HepG2 (cell line): ENCODE data around the gene CD44. TPM values are rescaled to one million over a fixed set of nuclear protein-coding genes. Genes with fewer than 3 reads are reported as not detected.

ENCODE experiments used
- ATAC-seq: fragments of 200-7000 bp; cut with Tn5 transposase; 3 replicates; pipeline ENCODE4 v1.9.1; 2020; ENCODE audit warnings: mild to moderate bottlenecking, moderate library complexity
- BruUV-seq: library from RNA; stranded (reverse); fragments of 400-500 nt; replicated peaks from 2 replicates; lab custom pipeline; 2021; lab: Mats Ljungman, UMichigan
- CTCF ChIA-PET: fragments of 300-600 bp; formaldehyde crosslinking; extraction: SDS; loops from one replicate; lab custom pipeline; 2021; ENCODE audit warnings: low total read pairs, inconsistent platforms, low intra/inter-chr PET ratio; lab: Yijun Ruan, JAX
- POLR2A ChIA-PET: fragments of 350-600 bp; sonication (Branson Sonifier 250); formaldehyde crosslinking; loops from one replicate; lab custom pipeline; 2020; ENCODE audit warnings: antibody characterized with exemption, inconsistent platforms; lab: Yijun Ruan, JAX
- DNase-seq: peaks from one replicate; pipeline ENCODE4 v3.0.0-alpha.2; 2015; ENCODE audit warnings: low spot score
- FAIRE-seq: peaks from 3 replicates; lab custom pipeline; 2011; peaks lifted over from hg19 to GRCh38; lab: Jason Lieb, UNC
- H2AFZ ChIP-seq: one replicate; pipeline ENCODE4 v1.6.1; 2011; ENCODE audit warnings: low read length, inconsistent platforms
- H3K27ac ChIP-seq: fragments of 300-600 bp; 3 replicates; pipeline ENCODE4 v1.8.0; 2011; ENCODE audit warnings: mixed run types, mild to moderate bottlenecking, mixed read lengths, low read length, inconsistent platforms; ENCODE audit not compliant: insufficient read depth; ENCODE audit errors: extremely low read length
- H3K27me3 ChIP-seq, 2 experiments: fragments of 200-600 bp in 1 of 2; 2 replicates in 1 of 2; 3 replicates in 1 of 2; pipeline versions ENCODE4 v1.6.0 to v1.8.0; 2011; ENCODE audit warnings: low read length in 2 of 2, mild to moderate bottlenecking in 2 of 2, moderate library complexity in 2 of 2, inconsistent platforms in 1 of 2; ENCODE audit not compliant: insufficient read depth in 2 of 2, control insufficient read depth in 1 of 2
- H3K36me3 ChIP-seq, 2 experiments: fragments of 200-600 bp in 1 of 2; replicated peaks in 1 of 2; 2 replicates in 1 of 2; 3 replicates in 1 of 2; pipeline versions ENCODE4 v1.5.1 to v1.8.0; 2011; ENCODE audit warnings: low read length in 2 of 2, inconsistent platforms in 1 of 2; ENCODE audit not compliant: insufficient read depth in 2 of 2, control insufficient read depth in 1 of 2
- H3K4me1 ChIP-seq: 2 replicates; pipeline ENCODE4 v1.5.1; 2012; ENCODE audit warnings: low read length, inconsistent platforms; ENCODE audit not compliant: insufficient read depth
- H3K4me2 ChIP-seq: 2 replicates; pipeline ENCODE4 v1.6.0; 2011; ENCODE audit warnings: low read depth, low read length, inconsistent platforms
- H3K4me3 ChIP-seq, 3 experiments: fragments of 200-600 bp in 1 of 3; sonication (generic), shearing (Covaris generic) in 1 of 3; replicated peaks in 1 of 3; 2 replicates each; pipeline ENCODE4 v1.5.1; 2011 to 2016; ENCODE audit warnings: low read length in 3 of 3, inconsistent platforms in 2 of 3, low read depth in 2 of 3, mild to moderate bottlenecking in 2 of 3, control low read depth in 1 of 3, mixed read lengths in 1 of 3; ENCODE audit not compliant: insufficient read depth in 1 of 3
- H3K79me2 ChIP-seq: one replicate; pipeline ENCODE4 v1.6.1; 2011; ENCODE audit warnings: low read length, inconsistent platforms; ENCODE audit not compliant: insufficient read depth
- H3K9ac ChIP-seq: 2 replicates; pipeline ENCODE4 v1.6.0; 2011; ENCODE audit warnings: mild to moderate bottlenecking, low read depth, low read length, inconsistent platforms; ENCODE audit not compliant: insufficient read depth
- H3K9me3 ChIP-seq: 2 replicates; pipeline ENCODE4 v1.5.1; 2012; ENCODE audit warnings: mild to moderate bottlenecking, low read length
- H4K20me1 ChIP-seq: 2 replicates; pipeline ENCODE4 v1.6.0; 2011; ENCODE audit warnings: inconsistent platforms, mild to moderate bottlenecking, low read length, moderate library complexity; ENCODE audit not compliant: insufficient read depth
- AGO2 ChIP-seq: fragments of 200-400 bp; formaldehyde crosslinking; optimal IDR thresholded peaks from 2 replicates; pipeline ENCODE3; 2017; ENCODE audit warnings: mild to moderate bottlenecking, low read depth, low read length, moderate library complexity
- BATF2 ChIP-seq: sonication (generic); formaldehyde crosslinking; IDR thresholded peaks from 2 replicates; pipeline ENCODE4 v1.8.0; 2022; ENCODE audit warnings: mild to moderate bottlenecking, missing genetic modification reagents, moderate library complexity
- EP300 ChIP-seq, 3 experiments: sonication (generic) in 1 of 3; formaldehyde crosslinking in 1 of 3; IDR thresholded peaks; 2 replicates each; pipeline versions ENCODE4 v1.5.1 to v1.6.1; 2011 to 2020; ENCODE audit warnings: low read depth in 2 of 3, low read length in 2 of 3, borderline replicate concordance in 1 of 3, improper control_type of control experiment in 1 of 3, mild to moderate bottlenecking in 1 of 3, missing genetic modification reagents in 1 of 3, moderate library complexity in 1 of 3
- HMG20B ChIP-seq: conservative IDR thresholded peaks from 2 replicates; pipeline ENCODE4 v1.6.1; 2016; ENCODE audit warnings: missing genetic modification reagents, missing compliant biosample characterization
- PHF8 ChIP-seq: sonication (generic); formaldehyde crosslinking; IDR thresholded peaks from 2 replicates; pipeline ENCODE4 v1.5.0; 2020; ENCODE audit warnings: missing genetic modification reagents
- TBX2 ChIP-seq: sonication (generic); formaldehyde crosslinking; IDR thresholded peaks from 2 replicates; pipeline ENCODE4 v1.5.0; 2020; ENCODE audit warnings: missing genetic modification reagents, mild to moderate bottlenecking, borderline replicate concordance
- ZBTB7A ChIP-seq: sonication (generic); formaldehyde crosslinking; IDR thresholded peaks from 2 replicates; pipeline ENCODE4 v1.8.0; 2022; ENCODE audit warnings: mild to moderate bottlenecking, missing genetic modification reagents
- ZFP36 ChIP-seq: fragments of 150-350 bp; IDR thresholded peaks from 2 replicates; pipeline ENCODE4 v1.6.1; 2018; ENCODE audit warnings: borderline replicate concordance, low read length, low read depth; ENCODE audit not compliant: partially characterized antibody
- ZNF101 ChIP-seq: sonication (generic); formaldehyde crosslinking; IDR thresholded peaks from 2 replicates; pipeline ENCODE4 v1.4.0; 2020; ENCODE audit warnings: mild to moderate bottlenecking, low read depth, missing genetic modification reagents, borderline replicate concordance
- ZNF235 ChIP-seq: sonication (generic); formaldehyde crosslinking; IDR thresholded peaks from 2 replicates; pipeline ENCODE4 v1.8.1; 2023; ENCODE audit warnings: mild to moderate bottlenecking, missing genetic modification reagents, borderline replicate concordance
- ZNF30 ChIP-seq: sonication (generic); formaldehyde crosslinking; IDR thresholded peaks from 2 replicates; pipeline ENCODE4 v1.5.0; 2020; ENCODE audit warnings: mild to moderate bottlenecking, missing genetic modification reagents
- ZNF383 ChIP-seq: sonication (generic); formaldehyde crosslinking; IDR thresholded peaks from 2 replicates; pipeline ENCODE4 v1.4.0; 2020; ENCODE audit warnings: missing genetic modification reagents, mild to moderate bottlenecking, borderline replicate concordance
- ZNF468 ChIP-seq: sonication (generic); formaldehyde crosslinking; IDR thresholded peaks from 2 replicates; pipeline ENCODE4 v1.8.0; 2022; ENCODE audit warnings: mild to moderate bottlenecking, moderate library complexity, missing genetic modification reagents
- ZNF580 ChIP-seq: IDR thresholded peaks from 2 replicates; pipeline ENCODE4 v1.6.1; 2016; ENCODE audit warnings: low read depth, borderline replicate concordance
- ZNF678 ChIP-seq: sonication (generic); formaldehyde crosslinking; IDR thresholded peaks from 2 replicates; pipeline ENCODE4 v1.4.0; 2020; ENCODE audit warnings: mild to moderate bottlenecking, missing genetic modification reagents
- ZNF850 ChIP-seq: sonication (generic); formaldehyde crosslinking; conservative IDR thresholded peaks from 2 replicates; pipeline ENCODE4 v1.9.0; 2021; ENCODE audit warnings: mild to moderate bottlenecking, missing genetic modification reagents
- ZSCAN31 ChIP-seq: sonication (generic); formaldehyde crosslinking; IDR thresholded peaks from 2 replicates; pipeline ENCODE4 v1.5.0; 2020; ENCODE audit warnings: low read depth, mild to moderate bottlenecking, missing genetic modification reagents
- ZXDC ChIP-seq: sonication (generic); formaldehyde crosslinking; IDR thresholded peaks from 2 replicates; pipeline ENCODE4 v1.5.0; 2020; ENCODE audit warnings: mild to moderate bottlenecking, missing genetic modification reagents
- WGBS: methylation state at CpG from one replicate; pipeline ENCODE4 v1.1.6; 2017; ENCODE audit warnings: low lambda C conversion rate; 5-methylcytosine and 5-hydroxymethylcytosine counted together
- in situ Hi-C: cut with HindIII; loops from 2 replicates; pipeline ENCODE4 v1.10.0; 2017; ENCODE audit warnings: low pct_unique_long_range_greater_than_20kb; ENCODE audit not compliant: extremely low pct_ligation_motif_present
- intact Hi-C: fragments of 100-400 bp; cut with micrococcal nuclease; formaldehyde crosslinking; loops from one replicate; pipeline ENCODE4 v1.10.0; 2022; ENCODE audit not compliant: unreplicated experiment
- polyA plus RNA-seq, 8 experiments: library from polyadenylated mRNA; depleted of rRNA in 3 of 8; stranded (reverse) in 7 of 8; unstranded in 1 of 8; fragments of >200 nt; fragmentation: Illumina TruSeq in 4 of 8; extraction: Trizol in 4 of 8; gene quantifications; 2 replicates each; pipeline versions ENCODE4 v1.2.1 to v1.2.3, GENCODE V29; 2011 to 2016; ENCODE audit warnings: low read depth in 4 of 8, missing spikeins in 1 of 8, mixed read lengths in 1 of 8; ENCODE audit not compliant: insufficient read depth in 1 of 8
- total RNA-seq, 5 experiments: library from RNA; depleted of rRNA; stranded (reverse); fragments of >200 nt; fragmentation: Illumina TruSeq; extraction: Trizol; gene quantifications; 2 replicates each; pipeline ENCODE4 v1.2.3, GENCODE V29; 2016; ENCODE audit warnings: low read depth in 1 of 5

Gene CD44
- total and polyA plus RNA-seq, 2 of the 13 experiments (the other 11 are each of a cell fraction or from before 2014, with no cell fraction given) = 0.02 to 0.11 TPM

GRCh38 chr11:35157814-35158700 is 19.1 kb downstream of the CD44 start (continued):
- TF ChIP-seq AGO2 (no peak), BATF2 (no peak), ZNF580 (CRISPR knock-in tag) (no peak), ZNF850 (no peak)

GRCh38 chr11:35158701-35159510 is 19.9 kb downstream of the CD44 start:
- CTCF ChIA-PET = no interaction called here
- FAIRE-seq = no peak
- H3K36me3 ChIP-seq = no peaks in the 10 kb centered on the region
- TF ChIP-seq HMG20B (CRISPR knock-in tag) = no peak
- no peak for TF ChIP-seq ZNF101 (CRISPR knock-in tag)
- TF ChIP-seq ZBTB7A = no peak
- TF ChIP-seq ZNF468 (CRISPR knock-in tag) = no peak
- no peak for TF ChIP-seq ZNF30 (CRISPR knock-in tag)
- TF ChIP-seq EP300 (IDR thresholded peaks at IDR 0.05; ENCODE audit: low read depth in 2 of 2, low read length in 2 of 2) = no peak
- TF ChIP-seq EP300 (CRISPR knock-in tag; IDR thresholded peaks at IDR 0.05; ENCODE audit: borderline replicate concordance) = no peak
- no peak for TF ChIP-seq TBX2 (CRISPR knock-in tag)
- TF ChIP-seq ZNF383 = no peak
- TF ChIP-seq PHF8 = no peak
- no peak for TF ChIP-seq ZSCAN31 (CRISPR knock-in tag)
- TF ChIP-seq ZNF235 = no peak
- no peak for TF ChIP-seq ZNF678 (CRISPR knock-in tag)
- no peak for TF ChIP-seq ZXDC (CRISPR knock-in tag)
- TF ChIP-seq ZFP36 = no peak

More at GRCh38 chr11:35158701-35159510, 19.9 kb downstream of the CD44 start:
- BruUV-seq = no TSS peak
- intact Hi-C loops = no loop called here
- ATAC-seq = no peak
- Histone ChIP-seq H3K9me3 (no peaks in the 10 kb centered on the region), H4K20me1 (no peaks in the 10 kb centered on the region), H2AFZ (no peak overlapping the region), H3K27ac (no peak overlapping the region), H3K4me2 (no peak overlapping the region), H3K9ac (no peak overlapping the region), H3K79me2 (no peaks in the 10 kb centered on the region), H3K27me3 (peaks cover 0 to 3% of the 10 kb centered on the region in 2 experiments; a peak in 1 of 5 replicates), H3K4me3 (no peak overlapping the region), H3K4me1 (no peaks in the 10 kb centered on the region)
- 35% methylated on average over 6 of the region's 6 CpGs for WGBS
- POLR2A ChIA-PET = no interaction called here
- in situ Hi-C loops = no loop called here
- no peak for DNase-seq
